Stimulated activated CD8-positive, alpha-beta memory T cell treated with anti-CD3 and anti-CD28 coated beads, Interleukin-7, amount 100 ng/mL, for 48 hours (primary cell): ENCODE measurements around the gene AMOTL1.
"Not testable (repeated sequence)": the region's sequence is repeated elsewhere in the genome, so short reads cannot be mapped to it uniquely, and the experiment has no call there.

Experiments used
- DNase-seq, 2 donors: peaks; one replicate each; pipeline ENCODE4 v3.0.0-alpha.2; 2020; ENCODE audit warnings: low read depth in 1 of 2; ENCODE audit errors: extremely low read depth in 1 of 2

Gene AMOTL1

DNA sequence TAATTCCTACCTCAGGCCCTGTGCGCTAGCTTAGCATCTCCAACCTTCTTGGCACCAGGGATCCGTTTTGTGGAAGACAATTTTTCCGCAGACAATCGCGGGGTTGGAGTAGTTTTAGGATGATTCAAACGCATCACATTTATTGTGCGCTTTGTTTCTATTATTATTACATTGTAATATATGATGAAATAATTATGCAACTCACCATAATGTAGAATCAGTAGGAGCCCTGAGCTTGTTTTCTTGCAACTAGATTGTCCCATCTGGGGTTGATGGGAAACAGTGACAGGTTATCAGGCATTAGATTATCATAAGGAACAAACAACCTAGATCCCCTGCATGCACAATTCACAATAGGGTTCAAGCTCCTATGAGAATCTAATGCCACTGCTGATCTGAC lies 52.3 kb downstream of the AMOTL1 start:
- DNase-seq, result no peak

DNA sequence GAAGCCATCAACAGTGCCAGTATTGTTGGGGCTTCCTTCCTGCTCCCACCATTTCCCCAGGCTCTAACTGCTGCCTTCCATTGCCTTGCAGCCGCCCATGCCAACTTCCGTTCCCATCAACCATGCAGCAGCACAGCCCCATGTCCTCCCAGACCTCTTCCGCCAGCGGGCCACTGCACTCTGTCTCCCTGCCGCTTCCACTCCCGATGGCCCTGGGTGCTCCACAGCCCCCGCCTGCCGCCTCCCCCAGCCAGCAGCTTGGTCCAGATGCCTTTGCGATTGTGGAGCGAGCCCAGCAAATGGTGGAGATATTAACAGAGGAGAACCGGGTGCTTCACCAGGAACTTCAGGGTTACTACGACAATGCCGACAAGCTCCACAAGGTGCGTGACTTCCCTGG lies 53.3 kb downstream of the AMOTL1 start:
- no peak for DNase-seq

DNA sequence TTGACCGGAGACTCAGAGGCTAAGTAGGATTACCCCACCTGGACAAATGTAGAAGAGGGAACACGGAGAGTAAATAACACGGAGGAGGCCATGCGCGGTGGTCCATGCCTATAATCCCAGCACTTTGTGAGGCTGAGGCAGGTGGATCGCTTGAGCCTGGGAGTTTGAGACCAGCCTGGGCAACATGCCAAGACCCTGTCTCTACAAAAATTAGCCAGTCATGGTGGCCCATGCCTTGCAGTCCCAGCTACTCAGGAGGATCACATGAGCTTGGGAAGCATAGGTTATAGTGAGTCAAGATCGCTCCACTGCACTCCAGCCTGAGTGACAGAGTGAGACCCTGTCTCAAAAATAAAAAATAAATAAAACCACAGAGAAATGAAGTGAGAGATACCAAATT lies 53.9 kb downstream of the AMOTL1 start:
- no peak for DNase-seq

DNA sequence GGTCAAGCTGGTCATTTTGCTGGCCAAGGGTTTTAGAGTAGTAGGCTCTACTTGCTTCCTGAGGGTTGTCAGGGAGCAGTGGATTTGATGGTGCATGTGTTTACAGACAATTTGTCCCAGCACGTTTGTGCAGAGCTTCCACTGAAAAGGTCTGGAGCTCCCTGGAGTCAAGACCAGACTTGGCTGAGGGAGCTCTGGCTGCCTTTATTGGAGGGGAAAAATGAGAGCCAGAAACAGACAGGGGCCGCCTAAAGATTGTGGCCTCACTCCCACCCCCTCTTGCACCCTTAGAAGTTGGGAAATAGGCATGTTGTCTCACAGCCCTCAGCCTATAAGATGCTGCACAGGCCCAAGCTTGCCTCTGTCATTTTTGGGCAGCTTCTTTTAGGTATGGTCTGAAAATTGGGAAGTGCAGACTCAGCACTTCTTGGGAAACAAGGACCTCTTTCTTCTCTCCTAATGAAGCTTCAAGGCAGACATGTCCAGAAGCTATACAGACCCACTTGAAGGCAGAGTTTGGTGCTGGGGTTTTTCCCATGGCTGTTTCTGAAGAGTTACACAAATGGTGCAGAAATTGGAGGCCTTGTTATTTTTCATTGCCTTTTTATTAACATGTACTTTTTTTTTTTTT lies 55.1 kb downstream of the AMOTL1 start:
- DNase-seq, result no peak

DNA sequence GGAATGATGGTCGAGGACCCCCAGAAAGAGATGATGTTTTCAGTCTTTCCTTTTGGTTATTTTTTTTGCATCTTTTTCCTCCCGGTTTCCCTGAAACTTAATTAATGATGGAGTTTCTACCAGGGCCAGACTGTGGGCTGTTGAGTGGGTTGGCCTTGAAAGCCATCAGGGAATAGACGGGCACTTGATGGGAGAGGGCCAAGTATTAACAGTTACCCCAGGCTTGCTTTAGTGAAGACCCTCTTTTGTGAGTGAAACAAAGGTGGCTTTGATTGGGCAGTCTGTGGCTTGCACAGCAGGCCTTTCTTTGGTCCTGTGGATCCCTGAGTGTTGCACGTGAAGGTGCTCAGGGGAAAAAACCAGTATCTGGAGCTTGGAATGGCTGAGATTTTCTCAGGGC lies 56.9 kb downstream of the AMOTL1 start:
- DNase-seq, result no peak

DNA sequence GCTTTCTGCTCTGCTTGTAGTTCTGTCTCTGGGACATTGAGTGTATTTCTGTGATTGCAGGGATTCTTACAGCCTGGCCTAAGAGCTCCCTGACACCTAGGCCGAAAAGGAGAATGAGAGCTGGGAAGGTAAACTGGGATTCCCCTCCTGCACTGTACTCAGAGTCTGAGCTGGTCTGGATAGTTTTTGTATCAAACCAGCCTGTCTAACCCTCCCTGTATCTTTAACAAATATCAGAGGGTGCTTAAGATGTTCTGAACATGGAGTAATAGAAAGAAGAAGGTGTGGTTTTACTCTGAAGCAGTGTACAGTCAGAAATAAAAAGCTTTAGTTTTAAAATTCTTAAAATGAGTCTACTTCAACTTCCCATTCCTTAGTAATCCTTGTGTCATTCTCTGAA lies 57.3 kb downstream of the AMOTL1 start:
- DNase-seq, result no peak

DNA sequence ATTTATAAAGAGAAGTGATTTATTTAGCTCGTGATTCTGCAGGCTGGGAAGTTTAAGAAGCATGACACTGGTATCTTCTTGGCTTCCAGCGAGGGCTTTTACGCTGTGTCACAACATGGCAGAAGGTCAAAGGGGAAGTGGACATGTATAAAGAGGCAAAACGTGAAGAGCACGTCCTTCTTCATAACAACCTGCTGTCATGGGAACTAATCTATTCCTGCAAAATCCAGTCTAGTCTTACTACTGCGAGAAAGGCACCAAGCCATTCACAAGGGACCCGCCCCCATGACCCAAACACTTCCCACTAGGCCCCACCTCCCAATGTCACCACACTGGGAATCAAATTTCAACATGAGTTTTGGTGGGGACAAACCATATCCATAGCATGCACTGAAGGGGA lies 58.3 kb downstream of the AMOTL1 start:
- DNase-seq, result no peak

DNA sequence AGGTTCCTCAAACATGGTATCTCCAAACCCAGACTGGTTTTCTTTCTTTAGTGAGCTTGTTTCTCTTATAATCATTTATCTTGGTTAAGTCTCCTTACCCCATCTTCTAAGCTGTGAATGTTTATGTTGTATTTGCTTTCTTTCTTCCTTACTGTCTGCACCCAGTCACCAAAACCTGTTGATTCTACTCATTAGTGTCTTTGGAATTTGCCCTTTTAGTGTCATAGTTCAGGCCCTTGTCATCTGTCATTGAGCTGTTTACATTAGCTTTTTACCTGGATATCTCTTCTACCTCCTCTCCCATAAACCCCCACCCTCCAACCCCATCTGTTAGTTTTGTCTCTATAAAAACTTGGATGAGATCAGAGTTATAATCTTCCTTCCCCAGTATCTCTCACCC lies 59.9 kb downstream of the AMOTL1 start:
- no peak for DNase-seq

DNA sequence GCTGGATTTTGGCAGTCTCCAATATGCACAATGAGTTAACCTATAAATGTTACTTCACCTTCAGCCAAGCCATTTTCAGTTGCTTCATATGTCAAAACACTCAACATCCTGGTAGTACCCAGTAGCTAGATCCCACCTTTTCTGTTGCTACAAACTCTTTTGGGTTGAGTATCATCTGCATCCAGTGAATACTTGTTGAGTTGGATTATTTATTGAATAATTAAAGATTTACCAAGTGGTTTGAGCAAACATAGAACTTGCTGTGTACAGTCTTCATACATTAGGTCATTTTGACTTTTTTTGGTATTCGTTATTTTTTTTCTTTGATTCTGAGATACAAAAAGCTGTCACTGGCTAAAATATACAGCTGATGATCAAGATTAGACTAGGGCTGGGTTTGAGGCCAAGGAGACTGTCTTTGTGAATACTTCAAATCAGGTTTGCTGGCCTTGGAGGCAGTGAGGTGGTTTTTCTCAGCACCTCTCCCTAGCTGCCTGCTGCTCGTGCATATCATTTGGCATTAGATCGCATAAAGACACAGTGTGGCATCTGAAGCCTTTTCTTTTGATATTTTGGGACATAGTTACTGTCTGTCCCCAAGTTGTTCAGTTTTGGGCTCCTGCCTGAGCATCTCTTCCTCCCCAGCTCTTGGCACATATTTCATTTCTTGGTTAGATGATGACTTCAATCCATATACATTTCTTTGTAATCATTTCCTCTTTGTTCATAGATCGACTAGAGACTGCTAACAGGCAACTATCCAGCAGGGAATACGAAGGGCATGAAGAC lies 62.8 kb downstream of the AMOTL1 start:
- DNase-seq, result no peak

DNA sequence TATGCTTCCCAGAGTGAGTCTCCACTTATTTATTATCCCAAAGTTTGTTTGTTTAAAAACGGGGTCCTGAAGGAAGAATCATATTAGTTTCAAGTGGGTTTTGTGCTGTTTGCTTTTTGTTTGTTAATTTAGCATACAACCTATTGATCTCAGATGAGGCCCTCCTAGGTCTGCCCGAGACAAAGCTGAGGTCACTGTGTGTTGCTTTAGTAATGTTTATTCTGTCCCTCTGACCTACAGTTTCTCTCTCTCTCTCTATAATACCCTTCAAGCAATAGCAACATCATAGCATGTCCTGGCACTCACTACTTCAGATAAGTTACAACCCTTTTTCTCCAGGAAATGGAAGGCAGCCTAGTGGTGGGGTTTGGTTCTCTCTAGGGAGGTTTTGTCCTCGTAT lies 63.4 kb downstream of the AMOTL1 start:
- no peak for DNase-seq

DNA sequence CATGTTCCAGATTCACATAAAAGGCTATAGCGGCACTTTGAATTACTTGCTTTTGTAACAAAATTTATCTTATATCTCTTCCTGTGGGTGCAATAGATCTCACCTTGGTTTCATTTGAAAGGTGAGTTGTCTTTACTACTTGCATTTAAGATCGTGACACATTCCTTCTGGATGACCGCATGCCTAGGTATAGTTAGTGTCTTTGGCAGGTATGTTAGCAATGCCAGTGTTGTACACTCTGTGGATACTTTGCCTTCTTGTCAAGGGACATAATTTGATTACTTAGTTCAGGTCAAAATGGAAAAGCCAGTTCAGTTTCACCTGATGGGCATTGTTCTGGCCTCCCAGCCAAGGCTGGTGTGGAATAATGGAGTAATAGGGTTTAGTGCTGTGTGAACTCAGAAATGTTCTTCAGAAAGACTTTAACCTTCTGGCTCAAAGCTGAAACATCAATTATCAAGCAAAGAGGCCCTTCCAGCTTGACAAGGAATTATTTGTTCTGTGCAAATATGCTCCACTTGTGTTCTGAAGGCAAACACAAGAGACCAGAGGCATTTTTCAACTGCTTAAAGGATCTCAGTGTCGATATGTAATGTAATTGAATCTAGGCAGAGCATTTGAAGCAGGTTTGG lies 64.6 kb downstream of the AMOTL1 start:
- no peak for DNase-seq

DNA sequence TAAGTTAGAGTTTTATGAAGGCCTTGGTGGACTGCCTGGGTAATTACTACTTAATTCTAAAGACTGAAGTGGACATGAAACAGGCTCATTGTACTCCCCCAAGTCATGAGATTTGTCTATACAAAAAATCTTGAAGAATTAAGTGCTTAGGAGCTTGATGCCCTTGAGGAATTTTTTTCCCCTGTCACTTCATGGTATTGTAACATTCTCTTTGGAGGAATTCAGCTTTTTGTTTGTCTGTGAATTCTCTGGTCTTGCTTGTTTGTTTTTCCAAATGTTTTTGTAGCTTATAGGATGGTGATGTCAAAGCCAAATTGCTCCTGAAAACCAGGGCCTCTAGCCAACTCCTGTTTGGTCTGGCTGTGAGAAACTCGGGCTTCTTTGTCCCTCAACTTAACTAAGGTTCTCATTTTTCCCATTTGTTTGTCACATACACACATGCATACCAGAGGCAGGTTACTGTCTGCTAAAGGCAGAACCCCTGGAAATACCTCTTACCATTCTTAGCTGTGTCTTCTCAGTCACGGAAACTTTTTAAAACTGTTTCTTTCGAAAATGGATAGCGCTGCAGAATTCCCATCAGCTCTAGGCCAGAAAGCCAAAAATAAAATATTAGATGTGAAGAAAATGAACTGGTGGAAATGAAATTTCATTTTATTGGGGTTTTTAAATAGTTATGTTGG lies 66.9 kb downstream of the AMOTL1 start:
- no peak for DNase-seq

DNA sequence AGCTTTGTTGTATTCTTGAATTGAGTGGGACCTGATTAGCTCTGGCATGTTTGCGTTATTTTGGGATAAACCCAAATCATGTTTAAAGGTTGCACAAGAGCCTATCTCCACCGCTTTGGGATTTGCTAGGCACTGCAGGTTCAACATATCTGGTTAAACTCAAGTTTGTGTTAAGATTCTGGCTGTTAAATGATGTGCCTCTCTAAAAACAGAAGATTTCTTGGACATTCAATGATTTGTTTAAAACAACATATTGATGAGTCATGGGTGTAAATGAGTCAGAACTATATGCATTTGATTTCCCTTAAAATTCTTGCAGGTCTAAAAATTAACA lies 67.4 kb downstream of the AMOTL1 start:
- no peak for DNase-seq

DNA sequence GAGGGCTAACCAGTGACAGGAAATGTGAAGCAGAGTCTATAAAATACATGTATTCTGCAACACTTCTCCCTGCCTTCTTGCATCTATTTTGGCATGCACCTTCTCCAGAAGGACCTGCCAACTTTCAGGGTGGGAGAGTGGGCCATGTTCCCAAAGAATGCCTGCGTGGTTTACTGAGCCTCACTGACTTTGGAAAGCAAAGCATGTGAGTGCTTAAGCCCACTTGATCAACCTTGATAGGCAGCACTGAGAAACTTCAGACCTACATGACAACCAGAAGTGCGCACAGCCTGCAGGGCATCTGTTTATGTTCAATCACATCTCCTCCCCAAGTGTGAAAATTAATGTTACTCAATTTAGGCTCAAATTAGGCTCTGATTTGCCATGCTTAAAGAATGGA lies 69.2 kb downstream of the AMOTL1 start:
- no peak for DNase-seq

DNA sequence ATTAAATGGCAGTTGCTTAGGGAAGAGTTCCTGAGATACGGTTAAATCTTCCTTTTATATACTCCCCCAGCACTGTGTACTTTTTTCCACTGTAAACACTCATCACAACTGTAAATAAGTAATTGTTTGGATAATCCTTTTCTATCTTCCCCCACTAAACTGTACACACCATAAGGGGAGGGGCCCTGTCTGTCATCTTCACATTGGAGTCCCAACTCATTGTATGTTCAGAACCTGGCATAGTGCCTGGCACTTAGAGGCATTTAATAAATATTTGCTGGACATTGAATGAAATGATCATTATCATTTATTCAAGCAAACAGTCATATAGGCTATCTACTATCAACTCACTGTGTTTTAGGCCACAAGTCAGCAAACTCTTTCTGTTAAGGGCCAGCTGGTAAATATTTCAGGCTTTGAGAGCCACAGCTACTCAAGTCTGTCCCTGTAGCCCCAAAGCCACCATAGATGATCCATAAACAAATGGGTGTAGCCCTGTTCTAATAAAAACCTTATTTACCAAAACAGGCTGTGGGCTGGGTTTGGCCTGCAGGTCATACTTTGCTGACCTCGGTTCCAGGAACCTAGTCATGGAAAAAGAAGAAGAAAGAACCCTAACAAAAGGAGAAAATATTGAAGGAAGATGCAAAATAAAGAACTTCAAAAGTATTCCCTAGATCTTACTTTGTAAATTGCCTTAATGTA lies 70.0 kb downstream of the AMOTL1 start:
- DNase-seq, result no peak

DNA sequence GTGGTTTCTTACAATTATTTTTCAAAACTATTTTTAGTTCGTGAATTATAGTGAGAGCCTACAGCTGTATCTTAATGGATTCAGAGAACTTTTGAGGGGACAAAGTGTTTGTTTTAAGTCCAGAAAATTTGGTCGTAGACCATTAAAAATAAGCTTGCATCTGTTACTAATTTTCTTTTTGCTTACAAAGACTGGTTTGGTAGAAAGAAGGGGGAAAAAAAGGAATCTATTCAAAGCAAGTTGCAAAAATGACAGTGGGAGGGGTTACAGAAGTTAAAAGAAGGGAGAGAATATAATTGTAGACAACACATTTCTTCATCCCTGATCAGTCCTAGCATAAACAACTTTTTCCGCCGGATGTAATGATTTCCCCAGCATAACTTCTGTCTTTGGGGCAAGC lies 72.1 kb downstream of the AMOTL1 start:
- no peak for DNase-seq

DNA sequence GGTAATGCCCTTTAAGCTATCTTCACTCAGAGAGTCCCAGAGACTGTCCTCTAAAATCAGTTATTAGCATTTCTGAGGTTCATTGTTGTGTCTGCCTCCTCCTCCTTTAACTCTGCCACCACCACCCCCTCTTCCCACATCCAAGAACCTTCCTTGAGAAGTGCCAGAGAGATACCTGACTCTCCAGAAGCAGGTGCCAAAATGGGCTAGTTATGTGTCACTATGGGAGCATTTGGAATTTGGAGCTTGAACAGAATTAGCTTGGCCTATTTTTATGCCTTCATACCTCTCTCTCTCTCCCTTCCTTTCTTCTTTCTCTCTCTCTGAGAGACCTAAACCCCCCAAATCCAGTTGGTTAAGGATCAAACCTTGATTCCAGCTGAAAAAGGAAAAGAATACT lies 75.9 kb downstream of the AMOTL1 start:
- DNase-seq, result no peak

DNA sequence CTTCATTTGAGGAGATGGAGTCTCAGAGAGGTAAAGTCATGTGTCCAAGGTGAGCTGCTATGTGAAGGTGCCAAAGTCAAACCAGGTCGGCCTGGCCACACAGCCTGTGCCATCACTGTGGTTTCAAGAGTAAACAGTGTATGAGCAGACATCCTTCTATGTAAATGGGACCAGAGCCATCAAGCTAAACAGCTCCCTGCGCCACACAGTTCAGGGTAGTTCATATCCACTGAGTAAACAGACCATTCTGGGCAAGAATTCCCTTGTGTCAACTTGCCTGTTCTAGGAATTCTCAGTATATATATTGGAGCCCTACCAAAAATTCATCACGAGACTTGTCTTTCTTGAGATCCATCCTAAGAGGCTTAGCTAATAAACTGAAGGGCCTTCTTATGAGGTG lies 77.5 kb downstream of the AMOTL1 start:
- no peak for DNase-seq

DNA sequence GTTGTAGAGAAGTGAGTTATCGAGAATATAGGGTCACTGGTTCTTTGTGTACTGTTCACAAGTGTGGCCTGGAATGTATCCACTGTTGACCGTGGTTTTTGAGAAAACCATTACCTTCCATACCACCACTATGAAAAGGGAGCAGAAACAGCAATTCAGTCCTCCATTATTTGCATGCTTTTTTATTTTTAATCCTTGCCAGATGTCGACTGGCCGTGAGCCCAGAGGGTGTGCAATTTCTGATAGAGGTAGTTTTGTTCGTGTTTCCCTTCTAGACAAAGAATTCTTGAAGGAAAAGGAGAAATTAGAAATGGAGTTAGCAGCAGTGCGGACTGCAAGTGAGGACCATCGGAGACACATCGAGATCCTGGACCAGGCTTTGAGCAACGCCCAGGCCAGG lies 81.7 kb downstream of the AMOTL1 start:
- no peak for DNase-seq

DNA sequence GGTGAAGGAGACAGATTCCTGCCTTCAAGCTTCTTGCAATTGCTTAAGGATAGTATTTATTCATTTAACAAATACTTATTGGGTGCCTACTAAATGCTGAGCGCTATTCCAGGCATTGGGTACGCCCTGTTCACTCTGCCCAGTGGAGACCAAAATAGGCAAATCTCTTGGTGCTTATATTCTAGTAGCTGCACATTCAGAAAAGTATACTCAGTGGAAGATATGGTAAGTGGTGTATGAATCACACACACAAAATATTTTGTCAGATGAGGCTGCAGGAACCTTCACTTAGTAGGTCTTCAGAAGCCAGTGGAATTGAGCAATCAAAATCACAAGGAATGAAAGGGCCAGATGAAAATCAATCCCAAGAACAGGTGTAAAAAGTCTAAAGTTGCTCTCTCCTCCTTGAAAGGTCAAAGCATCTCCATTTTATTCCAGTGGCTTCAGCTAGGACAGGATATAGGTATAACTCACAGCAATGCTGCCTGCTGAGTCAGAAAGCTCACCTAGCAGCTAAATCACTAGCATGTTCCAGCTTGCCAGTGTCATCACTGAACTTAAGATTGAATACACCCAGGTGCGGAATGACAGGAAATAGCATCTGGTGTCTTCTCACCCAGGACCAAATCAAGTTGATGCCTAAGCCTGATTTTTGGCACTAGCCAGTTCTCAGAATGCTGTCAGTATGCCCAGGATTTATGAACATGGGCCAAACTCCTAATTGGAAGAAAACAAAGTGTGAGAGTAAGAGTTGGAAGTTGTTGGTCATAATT lies 83.9 kb downstream of the AMOTL1 start:
- no peak for DNase-seq

DNA sequence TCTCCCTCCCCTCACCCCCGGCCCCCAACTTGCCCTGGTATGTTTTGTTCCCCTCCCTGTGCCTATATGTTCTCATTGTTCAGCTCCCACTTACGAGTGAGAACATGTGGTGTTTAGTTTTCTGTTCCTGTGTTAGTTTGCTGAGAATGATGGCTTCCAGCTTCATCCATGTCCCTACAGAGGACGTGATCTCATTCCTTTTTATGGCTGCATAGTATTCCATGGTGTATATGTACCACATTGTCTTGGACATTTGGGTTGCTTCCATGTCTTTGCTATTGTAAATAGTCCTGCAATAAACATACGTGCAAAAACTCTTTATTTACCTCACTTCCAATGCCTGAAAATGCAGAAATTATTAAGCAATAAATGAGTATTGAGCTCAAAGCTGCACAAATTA lies 85.1 kb downstream of the AMOTL1 start:
- DNase-seq, result not testable (repeated sequence)
